ENCODE data around the gene S100A1. TPM values are rescaled to one million over a fixed set of nuclear protein-coding genes. Genes with fewer than 3 reads are reported as not detected.
A peak's percentile ranks its signal among the peaks of the same experiment; 100 is the strongest.

S100A1 gene
- total RNA-seq (2021; fragmentation: NEBNext Ultra II Directional; extraction: Animal tissue kit (Norgen Biotek cat#: 25700)) (not detected in 2 replicates), polyA plus RNA-seq (2011; rRNA removed) (1.1 and 2.0 TPM in 2 replicates), polyA minus RNA-seq (2011; rRNA and poly(A)+ RNA removed) (0.41 and 0.47 TPM in 2 replicates)
- polyA plus RNA-seq (2011; cell fraction: cytosol; rRNA removed): 2.4 TPM
- polyA plus RNA-seq (2011; cell fraction: nucleus; rRNA removed): 0.34 TPM
- polyA plus RNA-seq (2012, experiment 1 of 2): 1.5 to 3.8 TPM (median 2.2 TPM) in 4 replicates
- 1.8 TPM for polyA plus RNA-seq (2012, experiment 2 of 2)
- 0.36 TPM for polyA plus RNA-seq (2013, experiment 1 of 2)
- 0.13 TPM for polyA plus RNA-seq (2013, experiment 2 of 2)
- not detected for polyA minus RNA-seq (2011; cell fraction: cytosol; rRNA and poly(A)+ RNA removed)
- polyA minus RNA-seq (2011; cell fraction: nucleus; rRNA and poly(A)+ RNA removed): 0.40 TPM
- long read RNA-seq, experiment 1: 0 reads
- long read RNA-seq, experiment 2: 0 reads

DNA sequence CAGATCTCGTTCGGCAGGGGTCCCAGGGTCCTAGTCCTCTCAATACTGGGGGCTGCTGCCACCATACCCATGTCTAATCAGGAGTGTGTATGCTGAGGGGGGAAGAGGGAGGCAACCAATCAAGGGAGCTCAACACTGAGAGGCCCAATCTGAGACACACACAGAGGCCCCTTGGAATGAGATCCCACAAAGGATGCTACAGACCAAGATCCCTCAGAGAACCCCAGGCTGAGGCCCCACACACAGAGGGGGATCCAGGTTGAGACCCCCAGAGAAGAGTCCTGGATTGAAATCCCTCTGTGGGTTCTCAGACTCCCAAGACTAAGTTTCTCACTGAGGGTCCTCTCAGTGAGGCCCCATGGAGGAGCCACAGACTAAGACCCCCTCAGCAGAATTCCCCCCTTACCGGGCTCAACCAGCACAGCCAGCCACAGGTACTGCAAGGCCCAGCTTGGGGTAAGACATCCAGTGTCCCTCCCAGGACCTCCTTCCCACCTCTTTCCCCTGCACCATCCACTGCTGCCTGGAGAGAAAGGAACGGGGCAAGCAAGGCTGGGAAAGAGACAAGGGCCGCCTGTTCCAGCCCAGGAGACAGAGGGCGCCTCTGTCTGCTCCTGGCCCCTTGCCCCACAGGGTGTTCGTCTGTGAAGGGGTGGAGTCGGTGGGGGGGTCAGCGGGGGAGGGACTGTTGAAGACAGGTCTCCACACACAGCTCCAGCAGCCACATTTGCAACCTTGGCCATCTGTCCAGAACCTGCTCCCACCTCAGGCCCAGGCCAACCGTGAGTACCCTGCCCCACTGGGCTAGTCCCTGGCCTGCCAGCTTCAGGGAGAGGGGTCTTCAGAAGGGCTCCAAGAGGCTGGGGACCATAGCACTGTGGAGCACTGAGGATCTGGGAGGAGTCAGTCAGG is at the start of gene S100A1:
TSS of gene S100A1 (plus strand) at position 720 of the 912 bp plus-strand sequence. CDS start 2,088 bp downstream, outside the sequence.
- Histone ChIP-seq H3K9ac (replicated peaks in 1 of 4; ENCODE audit: extremely low read depth in 1 of 4, low read depth in 3 of 4, low read length in 3 of 4) (peak within 1 kb of the TSS in 2 of 4 experiments; percentile 69 to 70; a peak in 4 of 7 replicates), H4K8ac (ENCODE audit: extremely low read depth, insufficient read depth, low read length) (peak within 1 kb of the TSS; percentile 80; the same call in 1 of the 2 replicates), H2AFZ (ENCODE audit: low read length) (peak within 1 kb of the TSS; percentile 72; the same call in 1 of the 2 replicates), H3K56ac (replicated peaks; ENCODE audit: insufficient read length, low read depth, low read length) (no peak within 1 kb of the TSS), H2BK12ac (ENCODE audit: low read depth, low read length) (peak within 1 kb of the TSS; percentile 77), H3K79me2 (ENCODE audit: control insufficient read depth in 1 of 2, insufficient read depth in 2 of 2, low read length in 2 of 2) (no peaks in the 10 kb centered on the region), H4K20me1 (replicated peaks in 1 of 2; ENCODE audit: control insufficient read depth in 1 of 2, insufficient read depth in 2 of 2, low read length in 2 of 2) (no peaks in the 10 kb centered on the region), H3K27ac (ENCODE audit: low read depth, low read length) (peak within 1 kb of the TSS; percentile 59), H3K36me3 (ENCODE audit: control insufficient read depth in 2 of 4, insufficient read depth in 4 of 4, low read length in 3 of 4) (peaks cover 0 to 4% (median 1%) of the 10 kb centered on the region in 4 experiments; a peak in 3 of 8 replicates), H3K23me2 (ENCODE audit: low read depth, low read length) (peaks cover 7% of the 10 kb centered on the region), H2BK20ac (ENCODE audit: low read length) (peak within 1 kb of the TSS; percentile 72; the same call in 1 of the 2 replicates), H3K14ac (ENCODE audit: insufficient read length) (no peak within 1 kb of the TSS), H2BK15ac (ENCODE audit: low read length) (peak within 1 kb of the TSS; percentile 98; the same call in 1 of the 2 replicates), H3K4me2 (ENCODE audit: insufficient read depth in 1 of 2, low read depth in 2 of 2, low read length in 2 of 2) (peak within 1 kb of the TSS; percentile 74 to 95), H3K23ac (ENCODE audit: insufficient read length) (no peak within 1 kb of the TSS), H3K27me3 (replicated peaks in 1 of 4; ENCODE audit: control insufficient read depth in 3 of 4, extremely low read depth in 1 of 4, insufficient read depth in 3 of 4, low read length in 3 of 4) (no peaks in the 10 kb centered on the region), H2AK5ac (ENCODE audit: low read depth, low read length) (no peak within 1 kb of the TSS; the same call in 1 of the 2 replicates), H3K4ac (replicated peaks; ENCODE audit: insufficient read length, low read depth, low read length) (no peak within 1 kb of the TSS), H3K9me3 (ENCODE audit: insufficient read depth in 2 of 2, low read depth in 1 of 2, low read length in 1 of 2) (no peaks in the 10 kb centered on the region), H3K4me3 (ENCODE audit: extremely low read depth in 1 of 4, insufficient read depth in 2 of 4, low read depth in 3 of 4, low read length in 4 of 4) (peak within 1 kb of the TSS; percentile 45 to 77 (median 72)), H4K5ac (ENCODE audit: insufficient read length, low read depth, low read length) (peak within 1 kb of the TSS; percentile 57), H3K79me1 (ENCODE audit: low read depth, low read length) (no peaks in the 10 kb centered on the region), H2BK5ac (ENCODE audit: low read depth, low read length) (peak within 1 kb of the TSS; percentile 68), H3K4me1 (replicated peaks in 1 of 4; ENCODE audit: control insufficient read depth in 3 of 4, insufficient read depth in 4 of 4, low read length in 3 of 4) (peaks cover 0 to 13% (median 7%) of the 10 kb centered on the region in 4 experiments; a peak in 6 of 7 replicates), H4K91ac (replicated peaks; ENCODE audit: insufficient read length, low read length) (peak within 1 kb of the TSS; percentile 59), H2BK120ac (replicated peaks; ENCODE audit: low read depth, low read length) (no peak within 1 kb of the TSS), H3K18ac (ENCODE audit: extremely low read depth, low read length) (peak within 1 kb of the TSS; percentile 93)
- DNase-seq (ENCODE audit: low read depth in 1 of 2, low spot score in 2 of 2) (no peak), FAIRE-seq (no peak)
- TF ChIP-seq EGR1 (IDR thresholded peaks at IDR 0.05; ENCODE audit: borderline replicate concordance, low read depth, low read length): no peak
- TF ChIP-seq, protein P1, sequence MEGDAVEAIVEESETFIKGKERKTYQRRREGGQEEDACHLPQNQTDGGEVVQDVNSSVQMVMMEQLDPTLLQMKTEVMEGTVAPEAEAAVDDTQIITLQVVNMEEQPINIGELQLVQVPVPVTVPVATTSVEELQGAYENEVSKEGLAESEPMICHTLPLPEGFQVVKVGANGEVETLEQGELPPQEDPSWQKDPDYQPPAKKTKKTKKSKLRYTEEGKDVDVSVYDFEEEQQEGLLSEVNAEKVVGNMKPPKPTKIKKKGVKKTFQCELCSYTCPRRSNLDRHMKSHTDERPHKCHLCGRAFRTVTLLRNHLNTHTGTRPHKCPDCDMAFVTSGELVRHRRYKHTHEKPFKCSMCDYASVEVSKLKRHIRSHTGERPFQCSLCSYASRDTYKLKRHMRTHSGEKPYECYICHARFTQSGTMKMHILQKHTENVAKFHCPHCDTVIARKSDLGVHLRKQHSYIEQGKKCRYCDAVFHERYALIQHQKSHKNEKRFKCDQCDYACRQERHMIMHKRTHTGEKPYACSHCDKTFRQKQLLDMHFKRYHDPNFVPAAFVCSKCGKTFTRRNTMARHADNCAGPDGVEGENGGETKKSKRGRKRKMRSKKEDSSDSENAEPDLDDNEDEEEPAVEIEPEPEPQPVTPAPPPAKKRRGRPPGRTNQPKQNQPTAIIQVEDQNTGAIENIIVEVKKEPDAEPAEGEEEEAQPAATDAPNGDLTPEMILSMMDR (IDR thresholded peaks at IDR 0.05; ENCODE audit: control extremely low read depth in 1 of 3, insufficient read depth in 1 of 3, low read depth in 1 of 3, low read length in 3 of 3): peak in 2 of 3 experiments; percentile 5 to 36; a peak in 2 of 4 replicates
- ChIA-PET POLR2A (ENCODE audit: partially characterized antibody) (interaction anchor here (0.6 to 15.6 kb wide), 37 partner anchors 9 to 1241 kb away, joined by 3 to 261 read pairs (median 4); partner anchors contain the start of genes RPS27, S100A14, S100A16 and S100A4), CTCF (ENCODE audit: partially characterized antibody) (interaction anchor here (0.7 to 10.2 kb wide), 53 partner anchors 11 to 316 kb away, joined by 3 to 115 read pairs (median 4); partner anchors contain the start of genes S100A14, S100A16, S100A4 and S100A6)
- WGBS, 2 experiments (ENCODE audit: extremely low coverage in 1 of 2, insufficient coverage in 1 of 2, insufficient read length in 1 of 2, insufficient replicate concordance in 2 of 2, low coverage in 1 of 2, low lambda C conversion rate in 2 of 2, missing lambda C conversion rate in 1 of 2): 71% methylated on average over 10 of the region's 10 CpGs; no CpG with 5 or more reads in 1 of the 2 experiments

Measured in H1 (cell line).